RWPE1 (cell line): ENCODE data around the gene YPEL5.

Experiments used
- CTCF ChIA-PET: fragments of 350-600 bp; sonication (Branson Sonifier 250); formaldehyde crosslinking; extraction: SDS; loops from one replicate; lab custom pipeline; 2021; lab: Yijun Ruan, JAX
- POLR2A ChIA-PET: fragments of 400-600 bp; formaldehyde crosslinking; extraction: SDS; loops from one replicate; lab custom pipeline; 2020; ENCODE audit warnings: antibody characterized with exemption; ENCODE audit not compliant: low non-redundant PET; lab: Yijun Ruan, JAX
- DNase-seq: peaks from one replicate; pipeline ENCODE4 v3.0.0; 2012; ENCODE audit warnings: low spot score
- H3K27ac ChIP-seq: fragments of 450-650 bp; 2 replicates; pipeline ENCODE4 v1.5.1; 2017
- TF ChIP-seq, protein P1 (sequence below): fragments of 450-650 bp; conservative IDR thresholded peaks from 2 replicates; pipeline ENCODE4 v1.5.1; 2017; ENCODE audit warnings: low read depth, mild to moderate bottlenecking

Gene YPEL5

DNA sequence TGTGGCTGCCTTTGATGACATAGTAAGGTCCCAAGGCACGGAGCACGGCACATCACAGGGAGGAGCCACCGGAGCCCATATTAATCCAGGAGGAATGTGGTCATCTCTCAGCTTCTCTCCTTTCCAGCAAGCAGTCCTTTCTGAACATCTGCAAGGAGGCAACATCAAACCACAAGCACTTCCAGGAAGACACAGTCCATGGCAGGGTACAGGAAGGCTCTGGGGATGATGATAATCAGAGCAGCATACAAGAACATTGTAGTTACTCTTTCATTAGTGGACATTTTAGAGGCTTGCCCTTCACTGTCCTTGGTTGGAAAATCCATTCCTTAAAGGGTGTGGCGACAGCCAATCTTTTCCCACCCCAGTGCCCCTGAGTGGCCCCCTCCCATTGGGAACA, 31.1 kb downstream of the YPEL5 start:
- ChIA-PET CTCF (no interaction called here), POLR2A (no interaction called here)
- peak overlapping the region; percentile 91 for H3K27ac ChIP-seq
- TF ChIP-seq, protein P1, sequence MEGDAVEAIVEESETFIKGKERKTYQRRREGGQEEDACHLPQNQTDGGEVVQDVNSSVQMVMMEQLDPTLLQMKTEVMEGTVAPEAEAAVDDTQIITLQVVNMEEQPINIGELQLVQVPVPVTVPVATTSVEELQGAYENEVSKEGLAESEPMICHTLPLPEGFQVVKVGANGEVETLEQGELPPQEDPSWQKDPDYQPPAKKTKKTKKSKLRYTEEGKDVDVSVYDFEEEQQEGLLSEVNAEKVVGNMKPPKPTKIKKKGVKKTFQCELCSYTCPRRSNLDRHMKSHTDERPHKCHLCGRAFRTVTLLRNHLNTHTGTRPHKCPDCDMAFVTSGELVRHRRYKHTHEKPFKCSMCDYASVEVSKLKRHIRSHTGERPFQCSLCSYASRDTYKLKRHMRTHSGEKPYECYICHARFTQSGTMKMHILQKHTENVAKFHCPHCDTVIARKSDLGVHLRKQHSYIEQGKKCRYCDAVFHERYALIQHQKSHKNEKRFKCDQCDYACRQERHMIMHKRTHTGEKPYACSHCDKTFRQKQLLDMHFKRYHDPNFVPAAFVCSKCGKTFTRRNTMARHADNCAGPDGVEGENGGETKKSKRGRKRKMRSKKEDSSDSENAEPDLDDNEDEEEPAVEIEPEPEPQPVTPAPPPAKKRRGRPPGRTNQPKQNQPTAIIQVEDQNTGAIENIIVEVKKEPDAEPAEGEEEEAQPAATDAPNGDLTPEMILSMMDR, result no peak
- DNase-seq, result no peak

DNA sequence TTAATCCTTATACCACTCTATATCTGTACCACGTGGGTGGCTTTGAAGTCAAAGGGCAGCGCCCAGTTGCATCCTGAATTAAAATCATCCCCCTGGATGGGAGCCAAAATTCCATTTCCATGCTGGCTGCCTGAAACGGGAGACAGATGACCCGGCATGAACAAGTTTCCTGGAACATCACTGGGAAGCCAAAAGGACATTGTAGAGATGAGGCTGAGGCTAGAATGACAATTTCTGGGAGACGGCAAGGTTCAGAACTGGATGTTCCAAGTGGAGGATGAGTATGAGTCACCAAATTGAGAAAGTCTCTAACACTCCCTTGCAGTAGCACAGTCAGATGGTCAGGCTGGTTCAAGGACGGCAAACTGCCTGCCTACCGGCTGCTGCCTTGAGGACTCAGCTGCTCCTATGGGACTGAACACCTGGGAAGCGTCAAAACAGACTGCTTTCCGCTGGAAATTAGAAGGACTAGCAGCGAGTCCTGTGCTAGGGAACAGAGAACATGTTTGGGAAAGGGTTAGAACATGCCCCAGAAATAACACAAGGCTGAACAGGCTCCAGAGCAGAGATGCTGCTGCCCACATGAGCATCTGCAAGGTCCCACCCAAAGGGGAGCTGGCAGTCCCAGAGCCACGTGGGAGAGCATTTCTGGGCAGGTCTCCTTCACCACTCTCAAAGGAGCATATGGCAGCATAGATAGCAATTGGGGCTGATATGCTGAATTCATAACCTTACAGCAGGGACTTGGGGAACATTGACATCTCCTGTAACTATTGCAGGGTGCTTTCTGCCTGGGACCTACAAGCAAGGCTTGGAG, 32.0 kb downstream of the YPEL5 start:
- H3K27ac ChIP-seq, result peak overlapping the region; percentile 91
- ChIA-PET POLR2A (no interaction called here), CTCF (interaction anchor here (0.6 to 1.1 kb wide), 2 partner anchors 29 to 66 kb away, joined by 3 to 4 read pairs; no protein-coding TSS in a partner anchor)
- TF ChIP-seq, protein P1, result no peak
- peak; percentile 65 for DNase-seq

DNA sequence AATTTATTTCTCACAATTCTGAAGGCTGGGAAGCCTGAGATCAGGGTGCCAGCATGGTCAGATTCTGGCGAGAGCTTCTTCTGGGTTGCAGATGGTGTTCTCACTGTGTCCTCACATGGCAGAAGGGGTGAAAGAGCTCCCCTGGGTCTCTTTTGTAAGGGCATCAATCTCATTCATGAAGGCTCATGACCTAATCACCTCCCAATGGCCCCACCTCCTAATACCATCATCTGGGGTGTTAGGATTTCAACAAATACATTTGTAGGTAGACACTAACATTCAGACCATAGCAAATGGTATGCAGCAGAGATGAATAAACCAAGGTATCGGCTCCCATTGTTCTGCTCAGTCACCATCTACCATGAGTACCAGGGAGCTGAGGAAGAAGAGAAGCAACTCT, 32.7 kb downstream of the YPEL5 start:
- TF ChIP-seq, protein P1, result no peak
- ChIA-PET CTCF (interaction anchor here (0.7 to 1.1 kb wide), 2 partner anchors 15 to 29 kb away, joined by 3 read pairs; no protein-coding TSS in a partner anchor), POLR2A (no interaction called here)
- DNase-seq, result no peak
- H3K27ac ChIP-seq, result peak overlapping the region; percentile 91

DNA sequence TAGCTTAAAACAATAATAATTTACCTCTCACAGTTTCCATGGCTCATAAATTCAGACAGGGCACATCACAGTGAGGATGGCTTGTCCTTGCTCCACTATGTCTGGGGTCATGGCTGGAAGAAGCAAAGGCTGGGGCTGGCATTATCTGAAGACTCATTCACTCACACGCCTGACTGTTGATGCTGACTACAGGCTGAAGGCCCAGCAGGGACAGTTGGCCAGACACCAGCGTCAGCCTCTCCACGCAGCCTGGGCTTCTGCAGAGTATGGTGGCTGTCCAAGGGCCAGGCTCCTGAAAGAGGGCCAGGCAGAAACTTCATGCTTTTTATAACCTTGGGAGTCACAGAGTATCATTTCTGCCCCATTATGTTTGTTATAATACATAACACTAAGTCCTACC, 33.4 kb downstream of the YPEL5 start:
- no peak for DNase-seq
- ChIA-PET CTCF (interaction anchor here (1.1 kb wide), 1 partner anchor 28 kb away, joined by 3 read pairs; no protein-coding TSS in a partner anchor), POLR2A (no interaction called here)
- TF ChIP-seq, protein P1, result no peak
- peak overlapping the region; percentile 91; the same call in 1 of the 2 replicates for H3K27ac ChIP-seq

DNA sequence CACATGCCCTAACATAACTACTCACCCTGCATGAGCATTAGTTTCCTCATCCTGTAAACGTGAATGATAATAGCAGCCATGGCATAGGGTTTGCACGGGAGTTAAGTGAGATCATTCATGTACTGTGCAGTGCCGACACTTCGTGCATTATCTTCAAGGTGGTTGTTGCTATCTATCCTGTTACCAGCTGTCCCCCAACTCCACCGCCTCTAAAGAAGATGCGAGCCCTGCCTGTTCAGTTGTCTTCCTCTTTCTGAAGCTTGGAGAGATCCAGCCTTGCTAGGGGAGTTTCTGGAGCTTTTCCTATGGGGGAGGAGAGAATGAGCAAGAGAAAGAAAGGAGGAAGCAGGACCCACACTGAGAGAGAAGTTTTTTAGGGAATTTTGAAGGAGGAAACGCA, 34.4 kb downstream of the YPEL5 start:
- no peak overlapping the region for H3K27ac ChIP-seq
- CTCF ChIA-PET, result no interaction called here
- no peak for DNase-seq
- POLR2A ChIA-PET, result no interaction called here
- TF ChIP-seq, protein P1, result no peak

DNA sequence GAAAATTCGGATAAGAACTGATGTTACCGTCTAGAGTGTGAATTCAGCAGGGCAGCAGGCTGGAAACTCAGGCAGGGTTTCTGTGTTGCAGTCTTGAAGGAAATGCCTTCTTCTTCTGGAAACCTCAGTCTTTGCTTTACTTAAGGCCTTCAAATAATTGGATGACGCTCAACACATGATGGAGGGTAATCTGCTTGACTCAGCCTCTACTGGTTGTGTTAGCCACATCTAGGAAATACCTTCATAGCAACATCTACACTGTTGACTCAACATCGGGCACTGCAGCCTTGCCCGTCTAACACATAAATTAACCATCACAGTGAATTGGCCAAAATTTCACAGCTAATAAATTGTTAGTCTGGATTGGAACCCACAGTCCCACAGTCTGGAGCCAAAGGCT, 37.2 kb downstream of the YPEL5 start:
- POLR2A ChIA-PET, result no interaction called here
- no peak for DNase-seq
- CTCF ChIA-PET, result interaction anchor here (0.6 kb wide), 1 partner anchor 16 kb away, joined by 4 read pairs; no protein-coding TSS in a partner anchor
- TF ChIP-seq, protein P1, result no peak
- H3K27ac ChIP-seq, result peak overlapping the region; percentile 45; the same call in 1 of the 2 replicates
